CD4-positive, alpha-beta T cell (primary cell): ENCODE measurements around the gene MICAL3. TPM values are rescaled to one million over a fixed set of nuclear protein-coding genes. Genes with fewer than 3 reads are reported as not detected.
"Not testable (repeated sequence)": the region's sequence is repeated elsewhere in the genome, so short reads cannot be mapped to it uniquely, and the experiment has no call there.

Experiments used
- ATAC-seq: fragments of 200-7000 bp; cut with Tn5 transposase; one replicate; pipeline ENCODE4 v1.10.0; 2022; ENCODE audit warnings: mild to moderate bottlenecking; ENCODE audit not compliant: poor library complexity
- CTCF ChIA-PET: fragments of 350-600 bp; sonication (Branson Sonifier 250); formaldehyde crosslinking; loops from one replicate; lab custom pipeline; 2021; ENCODE audit warnings: antibody characterized with exemption, inconsistent platforms; lab: Charles Lee
- POLR2A ChIA-PET: fragments of 350-600 bp; sonication (Branson Sonifier 250); formaldehyde crosslinking; loops from one replicate; lab custom pipeline; 2021; ENCODE audit warnings: antibody characterized with exemption, inconsistent platforms; lab: Charles Lee
- DNase-seq, 14 experiments: peaks; one replicate each; pipeline ENCODE4 v3.0.0-alpha.2; 2013 to 2020; ENCODE audit warnings: mixed read lengths in 2 of 14
- H3K27ac ChIP-seq, 2 donors: one replicate each; pipeline versions ENCODE4 v1.5.1 to v1.7.0; 2013; ENCODE audit warnings: low read length in 2 of 2, low read depth in 1 of 2, mild to moderate bottlenecking in 1 of 2
- H3K27me3 ChIP-seq, 2 experiments: 1 replicate in 1 of 2; 2 replicates in 1 of 2; pipeline versions ENCODE4 v1.6.1 to v1.7.0; 2013; ENCODE audit warnings: low read length in 2 of 2, control low read depth in 1 of 2, mild to moderate bottlenecking in 1 of 2, moderate library complexity in 1 of 2; ENCODE audit not compliant: insufficient read depth in 2 of 2, control insufficient read depth in 1 of 2
- H3K36me3 ChIP-seq: one replicate; pipeline ENCODE4 v1.6.1; 2013; ENCODE audit warnings: low read length, control low read depth; ENCODE audit not compliant: insufficient read depth
- H3K4me1 ChIP-seq: one replicate; pipeline ENCODE4 v1.6.1; 2013; ENCODE audit warnings: low read length, control low read depth; ENCODE audit not compliant: insufficient read depth
- H3K4me3 ChIP-seq: one replicate; pipeline ENCODE4 v1.5.1; 2013; ENCODE audit warnings: mild to moderate bottlenecking, low read length, moderate library complexity
- H3K9me3 ChIP-seq, 2 experiments: 1 replicate in 1 of 2; 2 replicates in 1 of 2; pipeline versions ENCODE4 v1.6.1 to v1.7.0; 2013; ENCODE audit warnings: low read length in 2 of 2, mild to moderate bottlenecking in 2 of 2, control low read depth in 1 of 2, moderate library complexity in 1 of 2; ENCODE audit not compliant: control insufficient read depth in 1 of 2, insufficient read depth in 1 of 2
- H3K27ac Mint-ChIP-seq: one replicate; pipeline ENCODE4 v1.8.0; 2020; ENCODE audit warnings: mixed read lengths
- H3K27me3 Mint-ChIP-seq: one replicate; pipeline ENCODE4 v1.8.0; 2021; ENCODE audit warnings: mixed read lengths
- H3K36me3 Mint-ChIP-seq: one replicate; pipeline ENCODE4 v1.8.0; 2021; ENCODE audit warnings: low read depth, mixed read lengths
- H3K4me1 Mint-ChIP-seq: one replicate; pipeline ENCODE4 v1.8.0; 2021; ENCODE audit warnings: low read depth, mixed read lengths
- H3K4me3 Mint-ChIP-seq: one replicate; pipeline ENCODE4 v1.8.0; 2020; ENCODE audit warnings: mild to moderate bottlenecking, mixed read lengths
- H3K9me3 Mint-ChIP-seq: one replicate; pipeline ENCODE4 v1.8.0; 2020; ENCODE audit warnings: mixed read lengths
- CTCF ChIP-seq: fragments of 200-600 bp; IDR thresholded peaks from one replicate; pipeline ENCODE4 v1.8.0; 2022; ENCODE audit warnings: antibody characterized with exemption, mild to moderate bottlenecking
- intact Hi-C, 2 experiments: fragments of 100-400 bp; cut with DNase I in 1 of 2; cut with micrococcal nuclease in 1 of 2; formaldehyde crosslinking; loops; one replicate each; pipeline versions ENCODE4 v1.15.1 to v1.9.0; 2023 to 2025; cut with DNase I, micrococcal nuclease
- total RNA-seq, 174 experiments: library from RNA in 2 of 174; stranded (reverse) in 2 of 174; gene quantifications; one replicate each; pipeline ENCODE4 v1.2.3 and lab custom pipeline; 2021 to 2026

MICAL3 gene
- total RNA-seq, 2 experiments from 2014 or later, result 9.4 to 9.9 TPM

- peaks cover 10% of the 10 kb centered on the region for H3K4me1 ChIP-seq
- Mint-ChIP-seq H3K9me3 (no peaks in the 10 kb centered on the region), H3K27me3 (no peaks in the 10 kb centered on the region), H3K27ac (no peak overlapping the region), H3K36me3 (no peaks in the 10 kb centered on the region), H3K4me3 (no peak overlapping the region), H3K4me1 (peaks cover 16% of the 10 kb centered on the region)
- intact Hi-C loops, result no loop called here
- no peaks in the 10 kb centered on the region for H3K9me3 ChIP-seq
- H3K27me3 ChIP-seq, result no peaks in the 10 kb centered on the region
- TF ChIP-seq CTCF, result no peak
- no peak overlapping the region for H3K4me3 ChIP-seq
- CTCF ChIA-PET, result no interaction called here
- DNase-seq, result no peak
- POLR2A ChIA-PET, result no interaction called here
- no peak for ATAC-seq
- H3K36me3 ChIP-seq, result no peaks in the 10 kb centered on the region
- H3K27ac ChIP-seq, result no peak overlapping the region
Observed at GRCh38 chr22:17985606-17986005, 38.8 kb downstream of the MICAL3 start.

DNA sequence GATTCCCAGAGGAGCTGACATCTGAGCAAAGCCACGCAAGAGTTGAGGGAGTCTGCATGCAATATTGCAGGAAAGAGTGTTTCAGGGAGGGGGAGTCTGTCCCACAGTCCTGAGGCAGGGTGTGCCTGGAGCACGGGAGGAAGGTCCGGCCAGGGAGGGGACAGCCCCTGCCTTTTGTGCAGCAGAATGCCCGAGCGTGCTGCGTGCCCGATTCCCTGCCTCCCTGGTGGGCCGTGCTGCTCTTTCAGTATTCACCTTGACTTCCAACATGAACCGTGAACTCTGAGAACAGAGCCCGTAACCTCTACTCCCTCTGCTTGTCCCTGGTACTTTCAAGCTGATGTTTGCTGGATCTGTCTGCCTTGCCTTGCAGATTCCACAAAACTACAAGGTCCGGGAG, 39.3 kb downstream of the MICAL3 start:
- H3K27ac ChIP-seq, H3K27me3 Mint-ChIP-seq, H3K36me3 Mint-ChIP-seq, CTCF ChIA-PET, DNase-seq, H3K9me3 ChIP-seq, intact Hi-C loops, H3K27ac Mint-ChIP-seq, POLR2A ChIA-PET, H3K27me3 ChIP-seq, H3K4me3 ChIP-seq, H3K36me3 ChIP-seq, H3K4me3 Mint-ChIP-seq, H3K9me3 Mint-ChIP-seq, ATAC-seq: not testable (repeated sequence)
- peaks cover 21% of the 10 kb centered on the region for H3K4me1 Mint-ChIP-seq
- peaks cover 16% of the 10 kb centered on the region for H3K4me1 ChIP-seq

DNA sequence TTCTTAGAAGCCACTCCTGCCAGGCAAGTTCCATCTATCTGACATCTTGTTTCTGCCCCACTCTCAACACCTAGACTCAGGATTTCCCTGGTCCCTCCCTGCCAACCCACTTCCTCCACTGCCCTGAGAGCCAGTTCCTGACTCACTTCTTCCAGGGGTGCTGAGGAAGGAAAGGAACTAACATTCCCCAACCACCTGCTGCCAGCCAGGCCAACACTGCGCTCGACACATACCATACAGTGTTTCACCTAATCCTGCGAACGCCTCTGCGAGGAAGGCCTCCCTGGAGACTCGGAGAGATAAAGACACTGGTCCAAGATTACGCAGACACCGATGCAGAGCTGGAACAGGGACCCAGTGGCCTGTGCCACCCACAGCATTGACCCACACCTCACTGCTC, 40.2 kb downstream of the MICAL3 start:
- H3K4me1 Mint-ChIP-seq, result peaks cover 23% of the 10 kb centered on the region
- H3K27ac ChIP-seq, result no peak overlapping the region
- H3K27ac Mint-ChIP-seq, result no peak overlapping the region
- ChIA-PET POLR2A (no interaction called here), CTCF (no interaction called here)
- H3K36me3 ChIP-seq, result no peaks in the 10 kb centered on the region
- intact Hi-C loops, result no loop called here
- no peak overlapping the region for H3K4me3 Mint-ChIP-seq
- H3K4me3 ChIP-seq, result no peak overlapping the region
- H3K27me3 ChIP-seq, result no peaks in the 10 kb centered on the region
- no peaks in the 10 kb centered on the region for H3K9me3 Mint-ChIP-seq
- no peaks in the 10 kb centered on the region for H3K27me3 Mint-ChIP-seq
- H3K4me1 ChIP-seq, result peaks cover 23% of the 10 kb centered on the region
- TF ChIP-seq CTCF, result no peak
- no peaks in the 10 kb centered on the region for H3K36me3 Mint-ChIP-seq
- no peak for ATAC-seq
- no peak for DNase-seq
- H3K9me3 ChIP-seq, result no peaks in the 10 kb centered on the region

- peaks cover 20% of the 10 kb centered on the region for H3K4me1 Mint-ChIP-seq
Observed at GRCh38 chr22:17982572-17983141, 41.7 kb downstream of the MICAL3 start.

More at GRCh38 chr22:17982572-17983141, 41.7 kb downstream of the MICAL3 start:
- TF ChIP-seq CTCF, result no peak
- H3K36me3 ChIP-seq, result no peaks in the 10 kb centered on the region
- intact Hi-C loops, result no loop called here
- H3K27me3 Mint-ChIP-seq, result no peaks in the 10 kb centered on the region
- DNase-seq, result no peak
- H3K9me3 ChIP-seq, result no peaks in the 10 kb centered on the region
- H3K36me3 Mint-ChIP-seq, result no peaks in the 10 kb centered on the region
- CTCF ChIA-PET, result no interaction called here
- no peak for ATAC-seq
- POLR2A ChIA-PET, result no interaction called here
- H3K27ac Mint-ChIP-seq, result peak overlapping the region; percentile 60
- no peaks in the 10 kb centered on the region for H3K9me3 Mint-ChIP-seq
- no peak overlapping the region for H3K27ac ChIP-seq
- H3K27me3 ChIP-seq, result no peaks in the 10 kb centered on the region
- H3K4me3 ChIP-seq, result no peak overlapping the region
- H3K4me1 ChIP-seq, result peaks cover 23% of the 10 kb centered on the region
- no peak overlapping the region for H3K4me3 Mint-ChIP-seq
